ENCODE data around the gene ROBO3.

GRCh38 chr11:124861670-124862069 is 3.6 kb upstream of the ROBO3 start:
- TF ChIP-seq CTCF (IDR thresholded peaks at IDR 0.05) (no peak), EZH2 (IDR thresholded peaks at IDR 0.05; ENCODE audit: borderline replicate concordance, insufficient read depth, low read depth, low read length, poor library complexity, severe bottlenecking) (no peak)
